ENCODE results near the gene GATA5.

Gene GATA5

GRCh38 chr20:62475772-62476055 lies at the start of gene GATA5:
Gene GATA5 (minus strand): TSS chr20:62475995. CDS start chr20:62475521, 474 bp downstream.
- peaks cover 82% of the 10 kb centered on the region for H3K27me3 ChIP-seq (replicated peaks)
- TF ChIP-seq CTCF (IDR thresholded peaks at IDR 0.05; ENCODE audit: low read depth, low read length, missing control alignments): no peak
- H3K4me3 ChIP-seq (ENCODE audit: low read depth, low read length): no peak within 1 kb of the TSS
- DNase-seq: no peak
- in situ Hi-C loops (cut with HindIII; ENCODE audit: low pct_ligation_motif_present, low sequenced_read_pairs): no loop called here
- H3K36me3 ChIP-seq (replicated peaks): no peaks in the 10 kb centered on the region
- H3K27ac ChIP-seq: no peak within 1 kb of the TSS

GRCh38 chr20:62525014-62525413 lies 49.2 kb upstream of the GATA5 start:
- in situ Hi-C loops (cut with HindIII; ENCODE audit: low pct_ligation_motif_present, low sequenced_read_pairs): loop anchor here (25.0 kb wide), 1 partner anchor 88 kb away; the partner anchor contains the start of gene RBBP8NL
- no peak for TF ChIP-seq CTCF (IDR thresholded peaks at IDR 0.05; ENCODE audit: low read depth, low read length, missing control alignments)
- H3K27me3 ChIP-seq (replicated peaks): peaks cover 34% of the 10 kb centered on the region
- H3K36me3 ChIP-seq (replicated peaks): no peaks in the 10 kb centered on the region
- H3K27ac ChIP-seq: no peak overlapping the region
- no peak for DNase-seq
- no peak overlapping the region for H3K4me3 ChIP-seq (ENCODE audit: low read depth, low read length)

GRCh38 chr20:62524505-62524911 lies 48.7 kb upstream of the GATA5 start:
- Histone ChIP-seq H3K36me3 (replicated peaks) (no peaks in the 10 kb centered on the region), H3K4me3 (ENCODE audit: low read depth, low read length) (no peak overlapping the region), H3K27me3 (replicated peaks) (peaks cover 34% of the 10 kb centered on the region), H3K27ac (no peak overlapping the region)
- in situ Hi-C loops (cut with HindIII; ENCODE audit: low pct_ligation_motif_present, low sequenced_read_pairs): no loop called here
- no peak for DNase-seq
- TF ChIP-seq CTCF (IDR thresholded peaks at IDR 0.05; ENCODE audit: low read depth, low read length, missing control alignments): no peak

- no peak for TF ChIP-seq CTCF (IDR thresholded peaks at IDR 0.05; ENCODE audit: low read depth, low read length, missing control alignments)
- H3K36me3 ChIP-seq (replicated peaks): no peaks in the 10 kb centered on the region
- no peak overlapping the region for H3K4me3 ChIP-seq (ENCODE audit: low read depth, low read length)
- no peak overlapping the region for H3K27ac ChIP-seq
- H3K27me3 ChIP-seq (replicated peaks): peaks cover 34% of the 10 kb centered on the region
- DNase-seq: no peak
- in situ Hi-C loops (cut with HindIII; ENCODE audit: low pct_ligation_motif_present, low sequenced_read_pairs): no loop called here
These were observed 47.8 kb upstream of the GATA5 start for GRCh38 chr20:62523473-62524203.

- peaks cover 34% of the 10 kb centered on the region for H3K27me3 ChIP-seq (replicated peaks)
- no peak overlapping the region for H3K27ac ChIP-seq
- no peak overlapping the region for H3K4me3 ChIP-seq (ENCODE audit: low read depth, low read length)
- in situ Hi-C loops (cut with HindIII; ENCODE audit: low pct_ligation_motif_present, low sequenced_read_pairs): no loop called here
- H3K36me3 ChIP-seq (replicated peaks): no peaks in the 10 kb centered on the region
- TF ChIP-seq CTCF (IDR thresholded peaks at IDR 0.05; ENCODE audit: low read depth, low read length, missing control alignments): no peak
- DNase-seq: no peak
These were observed 47.1 kb upstream of the GATA5 start for GRCh38 chr20:62522748-62523396.
